OCI-LY7 (cell line): ENCODE measurements around the gene CDK19. TPM values are rescaled to one million over a fixed set of nuclear protein-coding genes. Genes with fewer than 3 reads are reported as not detected.

ENCODE experiments used
- BruUV-seq: library from RNA; stranded (reverse); fragments of 400-500 nt; replicated peaks from 2 replicates; lab custom pipeline; 2021; lab: Mats Ljungman, UMichigan
- CTCF ChIA-PET: fragments of 300-600 bp; sonication (Branson Sonifier 250); formaldehyde crosslinking; loops from one replicate; lab custom pipeline; 2022; ENCODE audit warnings: antibody characterized with exemption; ENCODE audit not compliant: unreplicated experiment; lab: Charles Lee
- POLR2A ChIA-PET: fragments of 300-600 bp; sonication (Branson Sonifier 250); formaldehyde crosslinking; loops from one replicate; lab custom pipeline; 2022; ENCODE audit warnings: antibody characterized with exemption; lab: Charles Lee
- DNase-seq: peaks from one replicate; pipeline ENCODE4 v3.0.0-alpha.2; 2015; ENCODE audit warnings: low spot score
- H2AFZ ChIP-seq: fragments of 200-600 bp; sonication (generic), shearing (Covaris generic); 2 replicates; pipeline ENCODE4 v1.6.1; 2014; ENCODE audit warnings: mild to moderate bottlenecking, antibody characterized with exemption, low read length, moderate library complexity
- H3K27ac ChIP-seq: fragments of 200-600 bp; sonication (generic); 2 replicates; pipeline ENCODE4 v1.5.1; 2014; ENCODE audit warnings: mixed run types, low read depth, mild to moderate bottlenecking, moderate library complexity, low read length, inconsistent platforms; ENCODE audit not compliant: poor library complexity, severe bottlenecking
- H3K36me3 ChIP-seq: fragments of 200-600 bp; sonication (generic); 2 replicates; pipeline ENCODE4 v1.6.1; 2014; ENCODE audit warnings: mild to moderate bottlenecking, antibody characterized with exemption, low read length, moderate library complexity, mixed read lengths; ENCODE audit not compliant: insufficient read depth
- H3K4me1 ChIP-seq: fragments of 200-600 bp; sonication (generic); 2 replicates; pipeline ENCODE4 v1.5.1; 2014; ENCODE audit warnings: mild to moderate bottlenecking, low read length; ENCODE audit not compliant: insufficient read depth, poor library complexity, severe bottlenecking
- H3K4me2 ChIP-seq: fragments of 200-600 bp; sonication (generic); 2 replicates; pipeline ENCODE4 v1.6.1; 2014; ENCODE audit warnings: mild to moderate bottlenecking, low read length
- H3K4me3 ChIP-seq: fragments of 200-600 bp; sonication (generic); 2 replicates; pipeline ENCODE4 v1.5.1; 2014; ENCODE audit warnings: mild to moderate bottlenecking, low read depth, low read length; ENCODE audit not compliant: poor library complexity, severe bottlenecking
- H3K79me2 ChIP-seq: fragments of 200-600 bp; sonication (generic); 2 replicates; pipeline ENCODE4 v1.6.1; 2016; ENCODE audit warnings: low read depth, mild to moderate bottlenecking, low read length, moderate library complexity, mixed read lengths; ENCODE audit not compliant: insufficient read depth
- H3K9me2 ChIP-seq: fragments of 200-600 bp; sonication (generic); 2 replicates; pipeline ENCODE4 v1.6.1; 2016; ENCODE audit warnings: mild to moderate bottlenecking, low read length, mixed read lengths; ENCODE audit not compliant: insufficient read depth
- H3K9me3 ChIP-seq: fragments of 200-600 bp; sonication (generic); 2 replicates; pipeline ENCODE4 v1.6.1; 2014; ENCODE audit warnings: mild to moderate bottlenecking, mixed run types, low read length, mixed read lengths
- H4K20me1 ChIP-seq: fragments of 200-600 bp; sonication (generic); 2 replicates; pipeline ENCODE4 v1.6.1; 2014; ENCODE audit warnings: mild to moderate bottlenecking, antibody characterized with exemption, low read length, moderate library complexity, mixed read lengths; ENCODE audit not compliant: insufficient read depth
- EZH2phosphoT487 ChIP-seq: fragments of 200-600 bp; sonication (generic); IDR thresholded peaks from 2 replicates; pipeline ENCODE4 v1.6.1; 2018; ENCODE audit warnings: low read depth, borderline replicate concordance, mild to moderate bottlenecking, mixed run types, antibody characterized with exemption, low read length, moderate library complexity, mixed read lengths
- intact Hi-C: fragments of 100-400 bp; cut with micrococcal nuclease; formaldehyde crosslinking; loops from one replicate; pipeline ENCODE4 v1.10.0; 2022; ENCODE audit not compliant: unreplicated experiment
- total RNA-seq, 2 experiments: library from RNA; depleted of rRNA in 1 of 2; stranded (reverse); fragments of >200 nt in 1 of 2; shearing (Covaris generic) in 1 of 2; gene quantifications; 2 replicates each; pipeline ENCODE4 v1.2.3, GENCODE V29; 2014 to 2022
- TF ChIP-seq, protein P1 (sequence below): fragments of 200-600 bp; sonication (generic); conservative IDR thresholded peaks from 2 replicates; pipeline ENCODE4 v1.5.1; 2014; ENCODE audit warnings: mild to moderate bottlenecking, antibody characterized with exemption, low read length, moderate library complexity, mixed read lengths

Gene CDK19
- total RNA-seq, 2 experiments from 2014 or later, result 15.4 to 35.6 TPM

DNA sequence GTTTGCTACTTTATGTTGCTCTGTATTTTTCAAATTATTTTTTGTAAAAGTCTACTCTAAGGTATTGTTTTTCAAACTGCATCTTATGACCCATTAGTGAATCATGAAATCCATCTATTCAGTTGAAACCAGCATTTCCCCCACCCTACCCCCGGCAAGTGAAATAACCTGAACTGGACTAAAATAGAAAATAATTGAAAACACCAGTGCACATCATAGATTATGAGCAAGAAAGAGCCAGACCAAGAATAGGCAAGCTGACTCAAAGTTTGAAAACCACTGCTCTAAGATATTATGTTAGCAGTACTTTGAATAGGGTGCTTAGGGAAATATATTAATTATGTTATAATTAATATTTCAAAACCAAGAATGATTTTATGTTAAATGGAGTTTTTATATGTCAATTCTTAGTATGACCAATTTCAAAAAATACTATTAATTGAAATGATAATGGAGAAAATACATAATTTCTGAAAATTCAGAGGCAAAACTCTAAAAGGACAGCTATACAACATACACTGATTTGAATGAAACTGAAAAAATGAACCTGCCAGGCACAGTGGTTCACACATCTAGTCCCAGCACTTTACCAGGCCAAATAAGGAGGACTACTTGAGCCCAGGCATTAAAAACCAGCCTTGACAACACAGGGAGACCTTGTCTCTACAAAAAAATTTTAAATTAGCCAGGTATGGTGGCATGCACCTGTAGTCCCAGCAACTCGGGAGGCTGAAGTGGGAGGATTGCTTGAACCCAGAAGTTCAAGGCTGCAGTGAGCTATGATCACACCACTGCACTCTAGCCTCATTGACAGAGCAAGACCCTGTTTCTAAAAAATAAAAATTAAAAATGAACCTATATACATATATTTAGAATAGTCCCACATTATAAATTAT is 112.0 kb downstream of the CDK19 start:
- H3K27ac ChIP-seq, result no peak overlapping the region
- ChIA-PET CTCF (no interaction called here), POLR2A (interaction anchor here (1.0 to 1.1 kb wide), 2 partner anchors 20 to 21 kb away, joined by 3 to 6 read pairs; no protein-coding TSS in a partner anchor)
- BruUV-seq, result no TSS peak
- H3K4me3 ChIP-seq, result no peak overlapping the region
- H3K9me2 ChIP-seq, result no peaks in the 10 kb centered on the region
- no peaks in the 10 kb centered on the region for H3K9me3 ChIP-seq
- 0 out of 2 replicates have a peak, but pooled peaks cover 4% of the 10 kb centered on the region for H3K36me3 ChIP-seq
- H3K79me2 ChIP-seq, result no peaks in the 10 kb centered on the region
- no peak overlapping the region for H3K4me2 ChIP-seq
- H2AFZ ChIP-seq, result no peak overlapping the region
- TF ChIP-seq, protein P1, sequence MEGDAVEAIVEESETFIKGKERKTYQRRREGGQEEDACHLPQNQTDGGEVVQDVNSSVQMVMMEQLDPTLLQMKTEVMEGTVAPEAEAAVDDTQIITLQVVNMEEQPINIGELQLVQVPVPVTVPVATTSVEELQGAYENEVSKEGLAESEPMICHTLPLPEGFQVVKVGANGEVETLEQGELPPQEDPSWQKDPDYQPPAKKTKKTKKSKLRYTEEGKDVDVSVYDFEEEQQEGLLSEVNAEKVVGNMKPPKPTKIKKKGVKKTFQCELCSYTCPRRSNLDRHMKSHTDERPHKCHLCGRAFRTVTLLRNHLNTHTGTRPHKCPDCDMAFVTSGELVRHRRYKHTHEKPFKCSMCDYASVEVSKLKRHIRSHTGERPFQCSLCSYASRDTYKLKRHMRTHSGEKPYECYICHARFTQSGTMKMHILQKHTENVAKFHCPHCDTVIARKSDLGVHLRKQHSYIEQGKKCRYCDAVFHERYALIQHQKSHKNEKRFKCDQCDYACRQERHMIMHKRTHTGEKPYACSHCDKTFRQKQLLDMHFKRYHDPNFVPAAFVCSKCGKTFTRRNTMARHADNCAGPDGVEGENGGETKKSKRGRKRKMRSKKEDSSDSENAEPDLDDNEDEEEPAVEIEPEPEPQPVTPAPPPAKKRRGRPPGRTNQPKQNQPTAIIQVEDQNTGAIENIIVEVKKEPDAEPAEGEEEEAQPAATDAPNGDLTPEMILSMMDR, result no peak
- no peak for TF ChIP-seq EZH2phosphoT487
- DNase-seq, result no peak
- H3K4me1 ChIP-seq, result no peaks in the 10 kb centered on the region
- no peaks in the 10 kb centered on the region for H4K20me1 ChIP-seq
- intact Hi-C loops, result no loop called here

DNA sequence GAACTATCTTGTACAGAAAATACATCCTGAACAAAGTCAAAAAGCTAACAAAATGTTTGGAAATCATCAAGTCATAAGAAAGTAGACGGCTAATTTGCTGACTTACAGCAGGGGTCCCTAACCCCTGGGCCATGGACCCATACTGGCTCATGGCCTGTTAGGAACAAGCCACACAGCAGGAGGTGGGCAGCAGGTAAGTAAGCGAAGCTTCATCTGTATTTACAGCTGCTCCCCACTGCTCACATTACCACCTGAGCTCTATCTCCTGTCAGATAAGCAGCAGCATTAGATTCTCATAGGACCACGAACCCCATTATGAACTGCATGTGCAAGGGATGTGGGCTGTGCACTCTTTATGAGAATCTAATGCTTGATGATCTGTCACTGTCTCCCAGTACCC is 115.5 kb downstream of the CDK19 start:
- H3K27ac ChIP-seq, result no peak overlapping the region
- H3K9me3 ChIP-seq, result peaks cover 6% of the 10 kb centered on the region; the same call in 1 of the 2 replicates
- H3K4me2 ChIP-seq, result no peak overlapping the region
- peaks cover 3% of the 10 kb centered on the region for H3K4me1 ChIP-seq
- no peaks in the 10 kb centered on the region for H4K20me1 ChIP-seq
- BruUV-seq, result no TSS peak
- H3K79me2 ChIP-seq, result 0 out of 2 replicates have a peak, but pooled peaks cover 7% of the 10 kb centered on the region
- H3K9me2 ChIP-seq, result no peaks in the 10 kb centered on the region
- TF ChIP-seq, protein P1, result no peak
- no peak for TF ChIP-seq EZH2phosphoT487
- no peak overlapping the region for H3K4me3 ChIP-seq
- H3K36me3 ChIP-seq, result peaks cover 11% of the 10 kb centered on the region; the same call in 1 of the 2 replicates
- ChIA-PET CTCF (no interaction called here), POLR2A (interaction anchor here (1.0 to 1.4 kb wide), 2 partner anchors 84 to 111 kb away, joined by 3 to 4 read pairs; no protein-coding TSS in a partner anchor)
- intact Hi-C loops, result no loop called here
- no peak for DNase-seq
- H2AFZ ChIP-seq, result no peak overlapping the region

DNA sequence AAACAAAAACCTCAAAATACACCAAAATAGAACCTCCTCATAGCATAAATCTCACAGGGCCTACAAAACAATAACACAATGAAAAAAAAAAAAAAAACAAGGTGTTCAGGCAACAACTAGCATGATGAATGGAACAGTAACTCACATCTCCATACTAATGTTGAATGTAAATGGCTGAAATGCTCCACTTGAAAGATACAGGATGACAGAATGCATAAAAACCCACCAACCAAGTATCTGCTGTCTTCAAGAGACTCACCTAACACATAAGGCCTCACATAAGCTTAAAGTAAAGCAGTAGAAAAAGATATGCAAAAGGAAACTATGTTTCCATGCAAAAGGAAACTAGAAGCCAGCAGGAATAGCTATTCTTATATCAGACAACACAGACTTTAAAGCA is 121.3 kb downstream of the CDK19 start:
- BruUV-seq, result no TSS peak
- no peak for DNase-seq
- Histone ChIP-seq H2AFZ (no peak overlapping the region), H3K4me3 (no peak overlapping the region), H3K79me2 (0 out of 2 replicates have a peak, but pooled peaks cover 7% of the 10 kb centered on the region), H3K4me2 (no peak overlapping the region), H3K9me3 (peaks cover 6% of the 10 kb centered on the region; the same call in 1 of the 2 replicates), H3K9me2 (no peaks in the 10 kb centered on the region), H3K36me3 (peaks cover 11% of the 10 kb centered on the region; the same call in 1 of the 2 replicates), H3K27ac (no peak overlapping the region), H4K20me1 (no peaks in the 10 kb centered on the region), H3K4me1 (peaks cover 4% of the 10 kb centered on the region)
- ChIA-PET CTCF (no interaction called here), POLR2A (interaction anchor here (0.5 kb wide), 1 partner anchor 66 kb away, joined by 4 read pairs; no protein-coding TSS in a partner anchor)
- no peak for TF ChIP-seq EZH2phosphoT487
- TF ChIP-seq, protein P1, result no peak
- intact Hi-C loops, result no loop called here
